ENCODE results near the gene SLC2A4. TPM values are rescaled to one million over a fixed set of nuclear protein-coding genes. Genes with fewer than 3 reads are reported as not detected.
"Not testable (repeated sequence)": the region's sequence is repeated elsewhere in the genome, so short reads cannot be mapped to it uniquely, and the experiment has no call there.

SLC2A4 gene
- total RNA-seq, 1 donor from 2014 or later, result 119 TPM

- peak; percentile 60 for ATAC-seq
- peak; percentile 98 for DNase-seq (ENCODE audit: missing footprints)
- intact Hi-C loops (cut with DNase I), result loop anchor here (2.0 to 5.0 kb wide), 3 partner anchors 38 to 614 kb away; partner anchors contain the start of genes CYB5D1, EIF5A, NAA38 and SLC2A4
These were observed 38.6 kb upstream of the SLC2A4 start for GRCh38 chr17:7242717-7243452.

DNA sequence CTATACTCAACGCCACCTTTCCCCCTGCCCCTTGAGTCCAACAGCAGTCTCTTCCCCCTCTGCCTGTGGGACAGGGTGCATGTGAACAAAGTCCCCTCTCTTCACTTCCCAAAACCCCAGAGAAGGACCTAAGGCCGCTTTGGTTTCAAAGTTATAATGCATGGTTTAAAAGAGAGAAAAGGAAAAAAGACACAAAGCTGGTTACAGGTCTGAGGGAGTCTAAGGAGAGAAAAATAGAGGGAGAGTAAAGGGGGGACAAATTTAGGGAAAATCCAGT, 38.1 kb upstream of the SLC2A4 start:
- intact Hi-C loops (cut with DNase I), result loop anchor here (2.0 to 5.0 kb wide), 3 partner anchors 37 to 614 kb away; partner anchors contain the start of genes CYB5D1, EIF5A, NAA38 and SLC2A4
- ATAC-seq (no peak), DNase-seq (ENCODE audit: missing footprints) (no peak)

GRCh38 chr17:7243838-7244237, 37.7 kb upstream of the SLC2A4 start:
- intact Hi-C loops (cut with DNase I), result loop anchor here (2.0 to 5.0 kb wide), 3 partner anchors 37 to 613 kb away; partner anchors contain the start of genes CYB5D1, EIF5A, NAA38 and SLC2A4
- not testable (repeated sequence) for ATAC-seq; DNase-seq (ENCODE audit: missing footprints)

GRCh38 chr17:7246779-7247178, 34.7 kb upstream of the SLC2A4 start:
- no peak for DNase-seq (ENCODE audit: missing footprints)
- intact Hi-C loops (cut with DNase I), result no loop called here
- no peak for ATAC-seq

DNA sequence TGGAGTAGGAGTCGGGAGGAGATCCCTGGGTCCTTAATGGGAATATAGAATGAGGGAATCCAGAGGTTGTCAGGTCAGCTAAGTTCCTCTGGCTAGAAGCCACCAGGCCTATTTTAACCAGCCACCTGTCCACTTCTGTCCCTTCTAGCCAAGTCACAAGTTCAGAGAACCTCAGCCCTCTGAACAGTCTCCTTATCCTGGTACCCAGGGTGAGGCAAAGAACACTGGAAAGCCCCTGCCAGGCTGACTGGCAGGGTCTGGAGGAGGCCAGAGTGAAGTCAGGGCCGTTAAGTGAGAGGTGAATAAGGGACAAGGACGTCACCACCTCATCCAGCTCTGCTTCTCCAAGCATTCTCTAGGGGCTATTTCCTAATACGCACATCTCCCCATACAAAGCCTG, 32.7 kb upstream of the SLC2A4 start:
- DNase-seq (ENCODE audit: missing footprints) (no peak), ATAC-seq (no peak)
- intact Hi-C loops (cut with DNase I), result no loop called here

- ATAC-seq (no peak), DNase-seq (ENCODE audit: missing footprints) (no peak)
- intact Hi-C loops (cut with DNase I), result no loop called here
These were observed 32.3 kb upstream of the SLC2A4 start for GRCh38 chr17:7249214-7249613.

DNA sequence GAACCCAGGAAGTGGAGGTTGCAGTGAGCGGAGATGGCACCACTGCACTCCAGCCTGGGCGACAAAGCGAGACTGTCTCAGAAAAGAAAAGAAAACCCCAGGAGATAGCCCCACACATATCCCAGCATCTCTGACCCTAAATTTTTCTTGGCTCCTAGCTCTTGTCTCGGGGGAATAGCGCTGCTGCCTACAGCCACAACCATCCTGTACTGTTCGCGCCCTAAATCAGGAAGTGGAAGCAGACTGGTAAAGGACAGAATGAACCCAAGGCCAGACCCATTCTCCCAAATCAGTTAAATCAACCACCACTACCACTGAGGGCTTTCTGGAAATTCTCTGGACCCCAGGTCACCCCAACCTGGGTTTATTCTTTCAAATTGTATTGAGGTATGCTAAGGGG, 31.7 kb upstream of the SLC2A4 start:
- DNase-seq (ENCODE audit: missing footprints), result no peak
- intact Hi-C loops (cut with DNase I), result loop anchor here (5.0 to 10.0 kb wide), 2 partner anchors 102 to 315 kb away; partner anchors contain the start of genes KCTD11 and SENP3
- ATAC-seq, result no peak

GRCh38 chr17:7250695-7251627, 30.6 kb upstream of the SLC2A4 start:
- DNase-seq (ENCODE audit: missing footprints) (no peak), ATAC-seq (no peak)
- intact Hi-C loops (cut with DNase I), result loop anchor here (5.0 to 10.0 kb wide), 2 partner anchors 101 to 314 kb away; partner anchors contain the start of genes KCTD11 and SENP3

DNA sequence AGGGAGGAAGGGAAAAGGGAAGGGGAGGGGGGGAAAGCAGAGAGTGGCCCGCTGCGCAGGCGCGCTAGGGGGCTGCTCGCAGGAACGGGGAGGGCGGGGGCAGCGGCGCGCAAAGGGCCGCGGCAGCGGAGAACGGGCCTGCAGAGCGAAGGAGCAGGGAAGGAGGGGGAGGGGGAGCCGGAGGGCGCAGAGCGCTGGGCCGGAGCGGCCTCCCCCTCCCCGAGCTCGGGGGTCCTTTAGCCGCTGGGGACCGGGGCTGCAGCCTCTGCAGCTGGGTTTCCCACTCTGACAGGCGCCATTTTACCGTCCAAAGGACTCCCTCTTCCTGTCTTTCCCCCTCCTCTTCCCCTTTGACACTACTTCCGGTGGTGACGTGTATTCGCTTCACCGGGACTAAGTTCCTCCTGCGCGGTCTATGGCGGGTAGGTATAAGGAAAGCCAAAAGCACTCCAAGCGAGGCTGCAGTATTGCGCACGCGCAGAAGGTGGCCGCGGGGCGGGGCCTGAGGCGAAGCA, 29.8 kb upstream of the SLC2A4 start, which contains the start of gene CTDNEP1:
TSS of gene CTDNEP1 (minus strand) at position 74 of the 515 bp plus-strand sequence. CDS start 438 bp downstream, outside the sequence.
- DNase-seq (ENCODE audit: missing footprints), result peak; percentile 99
- intact Hi-C loops (cut with DNase I), result loop anchor here (1.0 to 10.0 kb wide), 3 partner anchors 30 to 313 kb away; partner anchors contain the start of genes KCTD11, SENP3 and SLC2A4

GRCh38 chr17:7252176-7253043, 29.1 kb upstream of the SLC2A4 start, which contains the start of gene ELP5:
Gene ELP5, plus strand, starts transcription at chr17:7252215. Its CDS starts 336 bp downstream, at chr17:7252551.
- DNase-seq (ENCODE audit: missing footprints), result peak; percentile 97
- intact Hi-C loops (cut with DNase I), result loop anchor here (1.0 to 10.0 kb wide), 3 partner anchors 29 to 312 kb away; partner anchors contain the start of genes KCTD11, SENP3 and SLC2A4
- ATAC-seq, result peak; percentile 78

More for the DNA sequence above, 29.8 kb upstream of the SLC2A4 start, which contains the start of gene CTDNEP1:
- peak; percentile 96 for ATAC-seq

DNA sequence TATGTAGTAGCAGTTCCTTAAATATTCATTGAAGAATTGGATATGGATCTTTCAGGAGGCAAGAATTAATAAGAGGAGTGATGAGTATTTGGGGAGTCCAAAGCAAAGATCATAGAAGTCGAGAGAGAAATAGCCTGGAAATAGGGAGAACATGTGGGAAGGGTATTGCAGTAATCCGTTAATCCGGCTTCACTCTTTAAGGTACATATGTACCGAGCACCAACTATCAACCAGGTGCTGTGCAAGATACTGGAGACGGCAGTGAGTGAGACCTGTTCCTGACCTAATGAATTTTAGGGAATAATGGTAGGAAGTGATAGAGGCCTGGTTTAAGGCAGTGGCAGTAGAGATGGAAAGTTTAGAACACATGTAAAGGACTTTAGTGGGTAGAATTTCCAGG, 28.4 kb upstream of the SLC2A4 start:
- DNase-seq (ENCODE audit: missing footprints) (no peak), ATAC-seq (no peak)
- intact Hi-C loops (cut with DNase I), result loop anchor here (5.0 to 10.0 kb wide), 2 partner anchors 99 to 312 kb away; partner anchors contain the start of genes KCTD11 and SENP3

DNA sequence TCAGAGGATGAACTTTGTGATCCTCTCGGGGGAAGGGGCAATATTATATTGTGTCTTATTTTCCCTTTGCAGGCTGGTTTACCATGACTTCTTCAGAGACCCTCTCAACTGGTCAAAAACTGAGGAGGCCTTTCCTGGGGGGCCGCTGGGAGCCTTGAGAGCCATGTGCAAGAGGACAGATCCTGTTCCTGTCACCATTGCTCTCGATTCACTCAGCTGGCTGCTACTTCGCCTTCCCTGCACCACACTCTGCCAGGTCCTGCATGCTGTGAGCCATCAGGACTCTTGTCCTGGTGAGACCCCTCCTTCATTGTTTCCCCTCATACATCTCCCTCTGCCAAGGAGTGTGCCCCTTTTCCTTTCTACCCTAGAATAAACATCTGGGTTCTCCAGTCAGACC, 27.0 kb upstream of the SLC2A4 start:
- ATAC-seq, result no peak
- DNase-seq (ENCODE audit: missing footprints), result no peak
- intact Hi-C loops (cut with DNase I), result loop anchor here (5.0 to 10.0 kb wide), 2 partner anchors 98 to 310 kb away; partner anchors contain the start of genes KCTD11 and SENP3

- DNase-seq (ENCODE audit: missing footprints) (no peak), ATAC-seq (no peak)
- intact Hi-C loops (cut with DNase I), result loop anchor here (10.0 kb wide), 1 partner anchor 308 kb away; the partner anchor contains the start of gene SENP3
These were observed 24.6 kb upstream of the SLC2A4 start for GRCh38 chr17:7256766-7257456.

DNA sequence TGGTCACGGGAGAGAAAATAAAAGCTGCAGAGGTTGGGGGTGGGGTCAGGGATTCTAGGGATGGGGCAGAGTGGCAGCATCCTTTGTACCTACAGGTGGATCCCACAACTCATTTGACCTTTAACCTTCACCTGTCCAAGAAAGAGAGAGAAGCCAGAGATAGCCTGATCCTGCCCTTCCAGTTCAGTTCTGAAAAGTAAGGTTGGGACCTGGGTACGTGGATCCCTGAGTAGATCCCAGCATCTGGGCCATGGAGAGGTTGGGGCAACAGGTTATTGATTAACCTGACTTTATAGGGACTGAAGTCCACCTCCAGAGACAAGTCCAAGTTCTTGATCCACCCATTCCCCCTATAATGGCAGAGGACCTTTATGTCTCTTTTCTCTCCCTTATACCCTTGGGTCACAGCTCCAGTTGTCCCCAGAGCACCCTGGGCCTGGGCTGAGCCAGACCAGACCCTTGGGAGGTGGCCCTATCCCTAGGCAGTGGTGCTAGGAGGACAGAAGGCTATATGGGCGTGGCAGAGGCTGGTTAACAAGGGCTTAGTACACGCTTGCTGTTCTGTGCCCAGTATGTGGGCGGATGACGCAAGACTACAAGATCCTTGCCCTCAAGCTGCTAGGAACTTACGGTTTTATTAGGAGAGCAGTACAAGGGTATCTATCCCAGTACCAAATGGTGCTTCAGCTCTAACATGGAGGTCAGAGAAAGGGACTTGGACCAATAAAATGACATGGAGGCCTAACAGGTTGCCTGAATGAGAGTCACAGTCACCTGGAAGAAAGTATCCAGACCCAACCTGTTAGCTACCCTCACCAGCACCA, 22.6 kb upstream of the SLC2A4 start:
- ATAC-seq (no peak), DNase-seq (ENCODE audit: missing footprints) (no peak)
- intact Hi-C loops (cut with DNase I), result loop anchor here (10.0 kb wide), 1 partner anchor 306 kb away; the partner anchor contains the start of gene SENP3

DNA sequence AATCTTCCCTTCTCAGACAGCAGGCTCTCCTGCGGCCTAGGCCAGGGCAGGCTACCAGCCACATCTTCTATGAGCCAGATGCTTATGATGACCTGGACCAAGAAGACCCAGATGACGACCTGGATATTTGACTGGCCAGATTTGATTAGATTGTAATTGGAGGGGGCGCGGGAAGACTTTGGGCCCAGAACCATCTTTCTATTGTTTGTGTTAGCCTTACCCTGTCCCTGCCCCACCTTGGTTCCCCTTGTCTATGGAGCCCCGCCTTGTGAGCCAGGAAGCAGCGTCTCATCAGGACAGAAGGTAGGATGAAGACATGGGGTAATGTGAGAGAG, 22.0 kb upstream of the SLC2A4 start:
- ATAC-seq, result no peak
- intact Hi-C loops (cut with DNase I), result loop anchor here (10.0 kb wide), 1 partner anchor 305 kb away; the partner anchor contains the start of gene SENP3
- DNase-seq (ENCODE audit: missing footprints), result no peak

GRCh38 chr17:7260151-7260550, 21.4 kb upstream of the SLC2A4 start:
- DNase-seq (ENCODE audit: missing footprints), result no peak
- intact Hi-C loops (cut with DNase I), result no loop called here
- ATAC-seq, result peak; percentile 9

Measured in Right ventricle myocardium inferior (tissue), 1 donor.